Caco-2 (cell line): Measurements from ENCODE around the gene PDXDC1. TPM values are rescaled to one million over a fixed set of nuclear protein-coding genes. Genes with fewer than 3 reads are reported as not detected.
"Not testable (repeated sequence)": the region's sequence is repeated elsewhere in the genome, so short reads cannot be mapped to it uniquely, and the experiment has no call there.

Experiments used
- BruUV-seq: library from RNA; stranded (reverse); fragments of 400-500 nt; replicated peaks from 2 replicates; lab custom pipeline; 2021; lab: Mats Ljungman, UMichigan
- CTCF ChIA-PET: fragments of 300-600 bp; sonication (Branson Sonifier 250); formaldehyde crosslinking; loops from one replicate; lab custom pipeline; 2022; ENCODE audit warnings: antibody characterized with exemption; lab: Charles Lee
- POLR2A ChIA-PET: fragments of 300-600 bp; sonication (Branson Sonifier 250); formaldehyde crosslinking; loops from one replicate; lab custom pipeline; 2022; ENCODE audit warnings: antibody characterized with exemption; lab: Charles Lee
- DNase-seq, 2 experiments: peaks; one replicate each; pipeline versions ENCODE4 v3.0.0 to v3.0.0-alpha.2; 2020 to 2022
- H3K27me3 ChIP-seq: replicated peaks from 2 replicates; pipeline ENCODE4 v1.6.0; 2011; ENCODE audit warnings: low read length; ENCODE audit not compliant: control insufficient read depth, insufficient read depth
- H3K36me3 ChIP-seq: 2 replicates; pipeline ENCODE4 v1.5.1; 2011; ENCODE audit warnings: low read length; ENCODE audit not compliant: control insufficient read depth, insufficient read depth
- H3K4me1 ChIP-seq: fragments of 250-450 bp; sonication (Bioruptor Pico); 2 replicates; pipeline ENCODE4 v1.5.1; 2020; ENCODE audit warnings: mild to moderate bottlenecking
- H3K4me3 ChIP-seq: 2 replicates; pipeline ENCODE4 v1.5.1; 2011; ENCODE audit warnings: low read depth, mild to moderate bottlenecking, control low read depth, low read length
- H3K9me3 ChIP-seq: fragments of 250-450 bp; sonication (Bioruptor Pico); 2 replicates; pipeline ENCODE4 v1.5.1; 2020; ENCODE audit warnings: mild to moderate bottlenecking, moderate library complexity
- H3K27ac Mint-ChIP-seq: one replicate; pipeline ENCODE4 v1.8.0; 2022; ENCODE audit warnings: mixed read lengths; ENCODE audit not compliant: unreplicated experiment
- H3K27me3 Mint-ChIP-seq: one replicate; pipeline ENCODE4 v1.8.0; 2022; ENCODE audit warnings: mixed read lengths; ENCODE audit not compliant: insufficient read depth, unreplicated experiment
- H3K36me3 Mint-ChIP-seq: one replicate; pipeline ENCODE4 v1.8.0; 2022; ENCODE audit warnings: mild to moderate bottlenecking, mixed read lengths; ENCODE audit not compliant: insufficient read depth, unreplicated experiment
- H3K4me1 Mint-ChIP-seq: one replicate; pipeline ENCODE4 v1.8.0; 2022; ENCODE audit warnings: low read depth, mixed read lengths; ENCODE audit not compliant: unreplicated experiment
- H3K4me3 Mint-ChIP-seq: one replicate; pipeline ENCODE4 v1.8.0; 2022; ENCODE audit warnings: mild to moderate bottlenecking, moderate library complexity, mixed read lengths; ENCODE audit not compliant: unreplicated experiment
- H3K9me3 Mint-ChIP-seq: one replicate; pipeline ENCODE4 v1.8.0; 2022; ENCODE audit warnings: mixed read lengths; ENCODE audit not compliant: unreplicated experiment
- intact Hi-C: fragments of 100-400 bp; cut with micrococcal nuclease; formaldehyde crosslinking; loops from one replicate; pipeline ENCODE4 v1.10.0; 2022; ENCODE audit not compliant: unreplicated experiment
- total RNA-seq: library from RNA; stranded (reverse); gene quantifications from 2 replicates; pipeline ENCODE4 v1.2.3, GENCODE V29; 2022

The PDXDC1 gene
- total RNA-seq, 1 experiment from 2014 or later: 139 TPM

DNA sequence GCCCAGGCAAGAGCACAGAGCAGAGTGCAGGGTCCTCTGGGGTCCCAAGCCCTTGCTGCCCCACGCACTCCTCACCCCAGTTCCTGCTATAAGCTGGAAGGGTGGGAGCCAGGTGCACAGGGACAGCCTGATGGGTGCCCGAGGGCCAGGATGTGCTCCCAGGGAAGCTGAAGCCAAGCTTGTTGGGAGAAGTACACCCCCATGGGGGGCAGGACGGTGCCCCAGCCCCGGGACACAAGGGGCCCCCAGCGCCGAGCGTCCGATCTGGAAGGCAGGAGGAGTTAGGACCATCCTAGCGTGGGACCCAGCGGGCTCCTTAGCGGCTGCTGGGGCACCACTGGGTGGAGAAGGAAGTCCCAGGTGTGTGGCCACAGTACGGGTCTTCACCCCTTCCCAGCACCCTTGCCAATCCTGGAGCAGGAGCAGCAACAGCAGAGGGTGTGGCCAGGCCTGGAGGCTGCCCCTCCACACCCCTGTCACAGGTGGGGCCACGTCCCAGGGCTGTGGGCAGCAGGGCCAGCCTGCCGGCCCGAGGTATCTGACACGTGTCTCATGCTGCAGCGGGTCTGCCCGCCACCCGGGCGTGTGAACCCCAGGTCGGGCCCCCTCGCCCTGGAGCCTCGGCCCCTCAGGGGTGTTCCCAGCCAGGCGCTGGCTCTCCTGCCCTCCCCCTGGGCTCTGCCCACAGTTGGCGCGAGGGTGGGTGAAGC lies 168.2 kb downstream of the PDXDC1 start:
- H3K27me3 ChIP-seq, H3K27ac Mint-ChIP-seq, CTCF ChIA-PET, DNase-seq, H3K27me3 Mint-ChIP-seq, H3K4me3 ChIP-seq, H3K36me3 Mint-ChIP-seq, intact Hi-C loops, H3K4me3 Mint-ChIP-seq, H3K36me3 ChIP-seq, H3K4me1 ChIP-seq, H3K9me3 ChIP-seq, POLR2A ChIA-PET, H3K9me3 Mint-ChIP-seq, H3K4me1 Mint-ChIP-seq, BruUV-seq: not testable (repeated sequence)

DNA sequence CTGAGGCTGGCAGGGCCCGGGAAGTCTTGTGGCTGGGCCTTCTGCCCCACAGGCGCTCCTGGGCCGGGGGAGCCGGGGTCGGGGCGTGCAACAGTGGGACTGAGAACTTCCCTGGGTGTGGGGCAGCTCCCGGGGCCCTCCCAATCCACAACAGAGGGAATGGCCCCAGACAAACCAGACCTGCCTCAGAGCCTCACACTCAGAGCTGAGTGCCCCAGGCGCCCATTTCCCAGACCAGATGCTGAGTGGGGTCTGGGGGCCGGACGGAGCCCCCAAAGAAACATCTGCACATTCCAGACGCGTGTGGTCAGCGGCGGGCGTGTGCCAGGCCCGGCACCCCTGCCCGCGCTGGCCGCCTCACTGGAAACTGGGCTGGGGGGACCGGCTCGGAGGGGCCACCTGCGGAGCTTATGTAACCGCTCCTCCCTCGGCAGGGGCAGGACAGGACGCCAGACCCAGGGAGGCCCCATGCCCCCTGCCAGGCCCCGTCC lies 168.8 kb downstream of the PDXDC1 start:
- CTCF ChIA-PET, H3K27me3 ChIP-seq, H3K4me1 ChIP-seq, H3K27me3 Mint-ChIP-seq, BruUV-seq, H3K27ac Mint-ChIP-seq, intact Hi-C loops, H3K4me3 ChIP-seq, H3K4me3 Mint-ChIP-seq, DNase-seq, H3K9me3 ChIP-seq, H3K36me3 ChIP-seq, POLR2A ChIA-PET, H3K9me3 Mint-ChIP-seq, H3K36me3 Mint-ChIP-seq, H3K4me1 Mint-ChIP-seq: not testable (repeated sequence)

DNA sequence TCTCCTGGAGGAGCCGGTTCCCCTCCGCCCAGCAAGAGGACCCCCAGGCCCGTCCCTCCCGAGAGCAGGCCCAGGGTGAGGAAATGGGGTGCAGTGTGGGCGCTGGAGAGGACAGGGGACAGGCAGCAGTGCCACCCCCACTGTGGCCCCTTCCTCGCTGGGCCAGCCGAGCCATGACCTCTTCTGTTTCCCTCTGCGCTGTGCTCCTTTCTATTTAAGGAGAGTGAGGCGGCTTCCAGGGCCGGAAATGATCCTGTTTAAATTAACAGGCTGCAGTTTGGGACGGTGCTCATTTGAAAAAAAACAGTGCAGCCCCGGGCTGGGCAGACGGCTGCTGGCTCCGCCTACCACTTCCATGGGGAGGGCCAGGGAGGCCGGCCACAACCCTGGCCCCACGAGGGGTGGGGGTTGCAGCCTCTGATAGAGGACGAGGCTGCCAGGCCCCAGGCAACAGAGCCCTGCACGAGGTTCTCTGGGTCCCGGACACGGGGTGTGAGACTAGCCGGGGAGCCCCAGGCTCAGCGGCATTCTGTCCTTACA lies 169.3 kb downstream of the PDXDC1 start:
- BruUV-seq, intact Hi-C loops, H3K4me3 ChIP-seq, H3K27ac Mint-ChIP-seq, H3K4me1 Mint-ChIP-seq, H3K36me3 Mint-ChIP-seq, H3K9me3 ChIP-seq, H3K9me3 Mint-ChIP-seq, H3K36me3 ChIP-seq, H3K27me3 Mint-ChIP-seq, H3K4me3 Mint-ChIP-seq, CTCF ChIA-PET, H3K4me1 ChIP-seq, H3K27me3 ChIP-seq, DNase-seq, POLR2A ChIA-PET: not testable (repeated sequence)

DNA sequence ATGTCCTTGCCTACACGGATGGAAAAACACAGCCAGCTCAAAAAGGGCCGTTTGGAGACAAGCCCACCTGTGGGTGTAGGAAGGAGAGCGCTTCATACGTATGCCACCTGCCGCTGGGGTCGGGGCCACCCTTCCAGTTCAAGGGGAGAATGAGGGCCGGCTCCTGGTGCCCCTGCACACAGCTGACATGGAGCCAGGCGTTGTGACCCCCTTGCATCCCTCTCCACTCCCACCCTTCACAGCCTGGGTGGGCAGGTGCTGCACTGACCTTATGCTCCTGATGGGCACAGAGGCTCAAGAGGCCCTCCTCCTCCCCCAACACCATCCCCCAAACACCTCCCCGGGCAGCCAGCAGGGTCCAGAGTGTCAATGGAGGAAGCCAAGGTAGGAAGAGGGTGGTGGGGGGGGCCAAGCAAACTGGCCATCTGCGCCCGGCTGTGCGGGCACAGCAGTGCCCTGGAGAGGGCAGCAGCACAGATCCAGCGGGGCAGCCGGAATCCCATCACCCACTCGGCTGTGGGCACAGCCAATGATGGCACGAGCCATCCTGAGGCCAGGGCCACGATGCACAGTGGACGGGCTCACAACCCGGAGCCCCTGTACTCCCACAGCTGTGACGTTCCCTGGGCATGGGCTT lies 170.1 kb downstream of the PDXDC1 start:
- H3K27me3 ChIP-seq, H3K36me3 ChIP-seq, H3K27me3 Mint-ChIP-seq, BruUV-seq, H3K4me1 ChIP-seq, H3K27ac Mint-ChIP-seq, H3K9me3 Mint-ChIP-seq, DNase-seq, POLR2A ChIA-PET, H3K4me1 Mint-ChIP-seq, H3K4me3 ChIP-seq, CTCF ChIA-PET, intact Hi-C loops, H3K4me3 Mint-ChIP-seq, H3K36me3 Mint-ChIP-seq, H3K9me3 ChIP-seq: not testable (repeated sequence)

DNA sequence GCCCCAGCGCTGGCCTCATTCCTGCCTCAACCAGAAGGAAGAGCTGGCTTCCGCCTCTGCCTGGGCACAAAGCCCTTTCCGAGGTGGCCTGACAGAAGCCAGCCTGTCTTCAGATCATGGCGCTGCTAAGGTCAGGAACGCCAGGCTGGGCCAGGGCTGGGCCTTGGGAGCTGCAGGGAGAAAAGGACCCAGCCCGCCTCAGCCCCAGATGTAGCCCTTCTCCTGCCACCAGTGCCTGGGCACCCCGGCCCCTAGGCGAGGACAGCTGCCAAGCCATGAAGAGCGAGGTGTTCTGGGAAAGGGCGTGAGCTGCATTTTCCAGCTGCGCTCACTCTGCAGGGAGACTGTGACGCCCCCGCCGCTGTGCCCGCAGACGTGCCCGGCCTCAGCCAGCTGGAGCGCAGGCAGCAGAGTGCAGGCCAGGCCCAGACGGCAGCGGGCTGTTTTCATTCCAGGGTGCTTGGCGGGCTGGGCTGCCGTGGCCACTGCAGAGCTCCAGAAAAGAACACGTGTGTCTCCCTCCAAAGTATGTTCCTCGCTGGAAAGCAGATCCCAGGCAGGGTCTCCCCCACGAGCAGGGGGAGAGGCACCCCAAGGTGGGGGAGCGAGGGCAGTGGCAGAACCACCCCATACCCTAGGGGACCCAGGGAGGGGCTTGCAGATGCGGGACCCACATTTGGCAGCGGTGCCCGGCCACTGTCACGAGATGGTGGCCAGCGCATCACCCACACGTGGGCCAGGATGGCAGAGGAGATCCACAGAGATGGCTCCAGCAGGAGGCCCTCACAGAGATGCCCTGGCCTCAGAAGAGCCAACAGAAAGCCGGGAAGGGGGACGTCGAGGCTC lies 170.8 kb downstream of the PDXDC1 start:
- H3K27ac Mint-ChIP-seq, H3K4me3 Mint-ChIP-seq, H3K36me3 ChIP-seq, intact Hi-C loops, H3K4me3 ChIP-seq, H3K4me1 Mint-ChIP-seq, H3K27me3 ChIP-seq, CTCF ChIA-PET, H3K9me3 ChIP-seq, H3K9me3 Mint-ChIP-seq, POLR2A ChIA-PET, BruUV-seq, H3K27me3 Mint-ChIP-seq, H3K4me1 ChIP-seq, H3K36me3 Mint-ChIP-seq, DNase-seq: not testable (repeated sequence)

DNA sequence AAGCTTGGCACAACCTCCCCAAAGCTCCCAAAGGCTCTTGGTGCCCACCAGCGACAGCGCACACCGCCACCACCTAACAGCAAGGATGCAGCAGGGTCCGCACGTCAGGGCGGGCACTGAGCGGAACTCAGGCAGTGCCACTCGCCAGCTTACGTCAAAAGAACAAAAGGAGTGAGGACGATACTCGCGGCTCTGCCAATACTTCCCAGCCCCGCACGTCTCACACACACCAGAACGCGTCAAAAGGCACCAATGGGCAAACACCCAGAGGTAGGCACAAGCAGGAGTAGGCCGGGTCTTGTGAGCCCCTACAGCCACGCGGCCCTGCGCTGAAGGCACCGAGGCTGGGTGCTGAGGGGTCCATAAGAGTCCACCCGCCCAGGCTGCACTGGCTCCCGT lies 171.4 kb downstream of the PDXDC1 start:
- H3K4me1 Mint-ChIP-seq, DNase-seq, H3K9me3 Mint-ChIP-seq, H3K27ac Mint-ChIP-seq, H3K36me3 ChIP-seq, H3K27me3 Mint-ChIP-seq, H3K36me3 Mint-ChIP-seq, H3K9me3 ChIP-seq, intact Hi-C loops, H3K4me3 ChIP-seq, BruUV-seq, H3K27me3 ChIP-seq, POLR2A ChIA-PET, H3K4me3 Mint-ChIP-seq, CTCF ChIA-PET, H3K4me1 ChIP-seq: not testable (repeated sequence)
